Eye (tissue), 1 donor: ENCODE measurements around the gene C19orf47.
A peak's percentile ranks its signal among the peaks of the same experiment; 100 is the strongest.

Experiments used
- DNase-seq: peaks from one replicate; pipeline ENCODE4 v3.0.0-alpha.2; 2015

The C19orf47 gene

GRCh38 chr19:40280608-40281221 is 67.5 kb downstream of the C19orf47 start:
- no peak for DNase-seq

GRCh38 chr19:40279761-40280607 is 68.2 kb downstream of the C19orf47 start:
- no peak for DNase-seq

- DNase-seq = peak; percentile 74
These were observed 69.1 kb downstream of the C19orf47 start for GRCh38 chr19:40279120-40279551.

GRCh38 chr19:40278361-40279035 is 69.7 kb downstream of the C19orf47 start:
- no peak for DNase-seq

GRCh38 chr19:40277356-40278059 is 70.7 kb downstream of the C19orf47 start:
- no peak for DNase-seq

- DNase-seq = no peak
These were observed 73.3 kb downstream of the C19orf47 start for GRCh38 chr19:40274585-40275544.

- no peak for DNase-seq
These were observed 74.5 kb downstream of the C19orf47 start for GRCh38 chr19:40273469-40274360.

- DNase-seq = no peak
These were observed 75.9 kb downstream of the C19orf47 start for GRCh38 chr19:40272261-40272660.

GRCh38 chr19:40271706-40272105 is 76.5 kb downstream of the C19orf47 start:
- no peak for DNase-seq

- no peak for DNase-seq
These were observed 77.7 kb downstream of the C19orf47 start for GRCh38 chr19:40270362-40271089.
